LNCaP clone FGC (cell line): ENCODE measurements around the gene BTBD1.

Experiments
- DNase-seq: peaks from one replicate; pipeline ENCODE4 v3.0.0-alpha.2; 2011; ENCODE audit warnings: low read depth
- H3K4me3 ChIP-seq: 2 replicates; pipeline ENCODE4 v1.5.1; 2011; ENCODE audit warnings: mild to moderate bottlenecking, low read depth, low read length, control low read depth
- TF ChIP-seq, protein P1 (sequence below): IDR thresholded peaks from 2 replicates; pipeline ENCODE4 v1.5.1; 2012; ENCODE audit warnings: mild to moderate bottlenecking; ENCODE audit not compliant: control insufficient read depth, insufficient read depth; ENCODE audit errors: extremely low read depth

Gene BTBD1

GRCh38 chr15:83112233-83112955 is 45.3 kb upstream of the BTBD1 start:
- no peak overlapping the region for H3K4me3 ChIP-seq
- DNase-seq: no peak
- TF ChIP-seq, protein P1, sequence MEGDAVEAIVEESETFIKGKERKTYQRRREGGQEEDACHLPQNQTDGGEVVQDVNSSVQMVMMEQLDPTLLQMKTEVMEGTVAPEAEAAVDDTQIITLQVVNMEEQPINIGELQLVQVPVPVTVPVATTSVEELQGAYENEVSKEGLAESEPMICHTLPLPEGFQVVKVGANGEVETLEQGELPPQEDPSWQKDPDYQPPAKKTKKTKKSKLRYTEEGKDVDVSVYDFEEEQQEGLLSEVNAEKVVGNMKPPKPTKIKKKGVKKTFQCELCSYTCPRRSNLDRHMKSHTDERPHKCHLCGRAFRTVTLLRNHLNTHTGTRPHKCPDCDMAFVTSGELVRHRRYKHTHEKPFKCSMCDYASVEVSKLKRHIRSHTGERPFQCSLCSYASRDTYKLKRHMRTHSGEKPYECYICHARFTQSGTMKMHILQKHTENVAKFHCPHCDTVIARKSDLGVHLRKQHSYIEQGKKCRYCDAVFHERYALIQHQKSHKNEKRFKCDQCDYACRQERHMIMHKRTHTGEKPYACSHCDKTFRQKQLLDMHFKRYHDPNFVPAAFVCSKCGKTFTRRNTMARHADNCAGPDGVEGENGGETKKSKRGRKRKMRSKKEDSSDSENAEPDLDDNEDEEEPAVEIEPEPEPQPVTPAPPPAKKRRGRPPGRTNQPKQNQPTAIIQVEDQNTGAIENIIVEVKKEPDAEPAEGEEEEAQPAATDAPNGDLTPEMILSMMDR: no peak

DNA sequence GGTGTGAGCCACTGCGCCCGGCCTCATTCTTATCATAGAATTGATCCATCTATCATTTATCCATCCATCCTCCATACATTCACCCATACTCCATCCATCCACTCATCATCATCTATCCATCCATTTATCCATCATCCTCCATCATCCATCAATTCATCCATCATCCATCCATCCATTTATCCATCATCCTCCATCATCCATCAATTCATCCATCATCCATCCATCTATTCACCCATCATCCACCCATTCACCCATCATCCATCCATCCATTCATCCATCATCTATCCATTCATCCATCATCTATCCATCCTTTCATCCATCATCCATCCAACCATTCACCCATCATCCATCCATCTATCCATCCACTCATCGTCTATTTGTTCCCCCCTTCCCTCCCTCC is 44.1 kb upstream of the BTBD1 start:
- TF ChIP-seq, protein P1: no peak
- H3K4me3 ChIP-seq: no peak overlapping the region
- DNase-seq: no peak

DNA sequence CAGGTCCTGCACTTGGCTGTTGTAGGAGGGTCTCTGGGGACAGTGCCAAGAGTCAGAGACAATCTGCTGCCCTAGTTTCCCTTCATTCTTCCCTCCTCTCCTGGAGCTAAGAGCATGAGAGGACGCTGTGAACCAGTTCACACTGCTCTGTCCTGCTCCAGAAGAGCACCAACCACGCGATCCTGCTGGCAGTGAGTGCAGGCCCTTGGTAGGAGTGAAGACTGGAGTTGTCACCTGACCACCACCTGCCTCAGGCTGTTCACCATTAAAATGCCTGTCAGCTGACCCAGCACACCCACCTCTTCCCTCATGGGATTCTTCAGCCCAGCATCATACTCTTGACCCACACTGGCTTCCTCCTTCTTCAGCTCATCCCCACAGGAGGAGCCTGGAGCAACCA is 43.3 kb upstream of the BTBD1 start:
- H3K4me3 ChIP-seq: no peak overlapping the region
- no peak for DNase-seq
- TF ChIP-seq, protein P1: no peak

- TF ChIP-seq, protein P1: no peak
- H3K4me3 ChIP-seq: no peak overlapping the region
- no peak for DNase-seq
Observed at GRCh38 chr15:83109532-83109931, 42.5 kb upstream of the BTBD1 start.

- TF ChIP-seq, protein P1: no peak
- DNase-seq: no peak
- no peak overlapping the region for H3K4me3 ChIP-seq
Observed at GRCh38 chr15:83108266-83109219, 41.5 kb upstream of the BTBD1 start.

DNA sequence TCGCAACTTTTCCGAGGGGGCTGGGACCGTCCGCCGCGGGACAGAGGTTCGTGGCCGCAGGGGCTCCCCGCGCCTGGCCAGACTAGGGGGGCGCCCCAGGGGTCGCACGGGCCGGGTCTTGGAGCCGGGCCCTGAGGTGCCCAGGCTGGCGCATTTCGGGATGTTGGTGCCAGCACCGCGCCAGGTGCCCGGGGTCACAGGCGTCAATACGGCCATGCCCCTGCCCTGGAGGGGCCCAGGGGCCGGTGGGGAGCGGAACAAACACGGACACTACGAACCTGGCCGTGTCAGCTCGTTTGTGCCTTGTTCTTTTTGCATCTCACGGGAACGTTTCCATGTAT is 40.8 kb upstream of the BTBD1 start:
- H3K4me3 ChIP-seq: peak overlapping the region; percentile 16; the same call in 1 of the 2 replicates
- TF ChIP-seq, protein P1: no peak
- no peak for DNase-seq
